RCC 7860 (cell line): ENCODE measurements around the gene AP4B1.
A peak's percentile ranks its signal among the peaks of the same experiment; 100 is the strongest.

Experiments used
- DNase-seq: peaks from one replicate; pipeline ENCODE4 v3.0.0-alpha.2; 2015; ENCODE audit warnings: low spot score
- FAIRE-seq: peaks from 2 replicates; lab custom pipeline; 2012; peaks lifted over from hg19 to GRCh38; lab: Jason Lieb, UNC

The AP4B1 gene

GRCh38 chr1:113930499-113931161, 26.0 kb upstream of the AP4B1 start:
- DNase-seq: peak; percentile 85

GRCh38 chr1:113929750-113930498, 25.3 kb upstream of the AP4B1 start:
- FAIRE-seq (no peak), DNase-seq (peak; percentile 25)

More at GRCh38 chr1:113930499-113931161, 26.0 kb upstream of the AP4B1 start:
- FAIRE-seq: no peak

- no peak for FAIRE-seq
- DNase-seq: peak; percentile 73
Observed at GRCh38 chr1:113928941-113929749, 24.5 kb upstream of the AP4B1 start, which contains the start of gene HIPK1. TSS of gene HIPK1 (plus strand) at chr1:113929324.

DNA sequence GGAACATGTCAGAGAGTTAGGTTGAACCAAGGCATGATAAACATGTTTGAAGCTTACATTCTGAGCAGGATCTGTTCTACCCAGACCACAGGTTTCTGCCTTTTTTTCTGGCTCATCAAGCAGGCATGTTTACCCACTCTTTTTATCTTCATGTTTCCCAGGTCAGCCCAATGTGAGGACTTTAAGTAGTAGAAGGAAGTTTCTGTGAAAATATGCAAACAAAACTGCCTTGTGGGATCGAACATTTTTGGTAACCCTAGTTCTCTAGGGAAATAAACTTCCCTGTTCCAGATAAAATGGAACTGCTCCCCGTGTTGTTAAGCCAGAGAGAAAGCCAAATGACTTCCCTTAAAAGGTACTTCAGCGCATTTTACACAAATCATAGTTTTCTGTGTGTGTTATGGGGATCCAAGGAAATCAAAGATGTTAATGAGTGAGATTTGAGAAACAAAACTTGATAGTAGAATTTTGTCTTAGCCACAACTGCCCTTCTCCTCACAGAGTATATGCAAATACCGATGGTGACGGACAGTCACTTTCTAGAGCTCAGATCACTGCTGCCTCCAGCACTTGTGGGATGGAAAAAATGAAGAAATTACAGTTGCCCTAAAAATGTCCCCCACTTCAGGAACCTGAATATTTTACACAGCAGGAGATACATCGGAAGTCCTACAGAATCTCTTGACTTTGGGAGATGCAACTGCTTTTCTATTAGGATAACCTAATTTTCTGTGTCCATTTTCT, 23.8 kb upstream of the AP4B1 start:
- DNase-seq (no peak), FAIRE-seq (no peak)

GRCh38 chr1:113924473-113924872, 19.9 kb upstream of the AP4B1 start:
- no peak for FAIRE-seq
- no peak for DNase-seq

DNA sequence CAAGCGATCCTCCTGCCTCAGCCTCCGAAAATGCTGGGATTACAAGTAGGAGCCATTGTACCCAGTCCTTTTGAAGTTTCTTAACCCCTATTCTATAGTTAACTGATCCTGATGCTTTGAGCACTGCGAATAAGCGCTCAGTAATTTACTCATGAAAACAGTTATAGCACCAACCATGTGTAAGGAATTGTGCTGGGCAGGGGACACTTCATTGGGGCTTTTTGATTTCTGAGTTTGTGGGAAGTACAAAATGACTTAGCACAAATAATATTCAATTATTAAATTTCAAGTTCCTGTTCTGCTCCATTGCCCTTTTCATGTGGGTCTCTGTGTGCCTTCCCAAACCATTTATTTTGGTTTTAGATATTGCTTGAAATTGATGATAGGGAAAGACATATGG, 18.4 kb upstream of the AP4B1 start:
- FAIRE-seq (no peak), DNase-seq (no peak)

GRCh38 chr1:113918243-113918642, 13.6 kb upstream of the AP4B1 start:
- DNase-seq (no peak), FAIRE-seq (no peak)

DNA sequence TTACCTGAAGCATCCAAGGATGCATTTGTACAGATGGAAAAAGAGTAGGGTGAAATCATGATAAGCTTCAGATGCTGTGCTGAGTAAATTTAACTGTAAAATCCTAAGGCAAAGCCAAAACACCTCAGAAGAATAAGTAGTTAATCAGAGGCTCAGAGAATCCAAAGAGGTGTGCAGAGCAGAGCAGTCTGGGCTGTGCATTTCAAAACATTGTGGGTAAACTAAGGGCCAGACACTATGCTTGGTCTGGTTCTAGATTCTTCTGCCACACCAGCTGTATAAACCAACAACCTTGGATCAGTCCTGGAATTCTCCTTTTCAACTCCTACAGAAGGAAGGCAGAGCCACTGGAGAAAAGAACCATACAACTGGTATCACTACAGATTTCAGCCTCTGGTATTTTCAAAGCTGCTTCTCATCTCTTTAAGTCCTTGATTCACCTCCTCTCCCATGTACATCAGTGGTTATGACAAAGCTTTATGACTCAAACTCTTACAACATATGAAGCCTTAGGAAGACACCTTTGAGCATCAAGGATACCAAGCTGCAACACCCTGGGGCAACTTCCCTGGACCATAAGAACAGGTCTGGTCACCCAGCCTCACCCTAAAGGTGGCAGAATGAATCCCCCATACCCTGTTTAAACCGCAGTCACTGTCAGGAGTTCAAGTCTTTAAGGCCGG, 12.9 kb upstream of the AP4B1 start:
- FAIRE-seq: no peak
- DNase-seq: peak; percentile 14

DNA sequence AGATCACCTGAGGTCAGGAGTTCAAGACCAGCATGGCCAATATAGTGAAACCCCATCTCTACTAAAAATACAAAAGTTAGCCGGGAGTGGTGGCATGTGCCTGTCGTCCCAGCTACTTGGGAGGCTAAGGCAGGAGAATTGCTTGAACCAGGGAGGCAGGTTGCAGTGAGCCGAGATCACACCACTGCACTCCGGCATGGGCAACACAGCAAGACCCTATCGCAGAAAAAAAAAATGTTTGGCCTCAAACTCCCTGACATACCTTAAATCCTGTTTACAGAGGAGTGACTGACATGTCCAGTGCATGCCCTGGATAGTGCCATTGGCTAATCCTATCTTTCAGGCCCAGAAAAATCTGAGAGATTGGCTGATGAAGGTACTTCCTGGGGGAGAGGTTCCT, 12.4 kb upstream of the AP4B1 start:
- DNase-seq: no peak
- FAIRE-seq: no peak

DNA sequence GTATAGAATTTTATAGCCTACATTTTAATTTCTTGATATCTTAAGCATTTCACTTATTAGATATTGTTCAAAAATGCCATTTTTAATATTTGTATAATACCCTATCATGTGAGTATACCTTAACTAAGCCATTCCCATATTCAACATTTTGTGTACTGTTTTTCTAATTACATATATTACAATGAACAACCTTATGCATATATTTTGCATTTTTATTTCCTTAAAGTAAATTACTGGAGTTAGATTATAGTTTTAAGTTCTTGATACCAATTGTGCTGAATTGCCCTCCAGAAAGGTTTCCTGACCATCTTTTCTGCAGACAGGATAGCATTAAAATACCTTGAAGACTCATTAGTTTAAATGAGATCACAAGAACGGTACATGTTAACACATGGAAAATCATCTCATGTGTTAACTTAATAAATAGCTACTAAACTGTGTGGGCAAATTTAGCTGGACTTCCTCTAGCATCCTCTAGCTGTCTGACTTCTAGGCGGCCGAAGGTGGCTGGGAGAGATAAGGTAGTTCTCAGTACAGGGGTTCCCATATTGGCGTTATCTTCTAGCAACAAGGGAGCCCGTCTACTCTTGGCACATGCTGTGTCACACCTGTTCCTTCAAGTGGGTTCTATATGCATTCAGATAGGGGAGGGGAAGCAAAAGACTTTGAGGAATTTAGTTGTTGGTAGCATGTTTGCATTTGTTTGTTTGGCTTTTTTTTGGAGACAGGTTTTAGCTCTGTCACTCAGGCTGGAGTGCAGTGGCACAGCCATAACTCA, 9.5 kb upstream of the AP4B1 start:
- DNase-seq: no peak
- no peak for FAIRE-seq

- no peak for FAIRE-seq
- DNase-seq: no peak
Observed at GRCh38 chr1:113913312-113913668, 8.7 kb upstream of the AP4B1 start.

DNA sequence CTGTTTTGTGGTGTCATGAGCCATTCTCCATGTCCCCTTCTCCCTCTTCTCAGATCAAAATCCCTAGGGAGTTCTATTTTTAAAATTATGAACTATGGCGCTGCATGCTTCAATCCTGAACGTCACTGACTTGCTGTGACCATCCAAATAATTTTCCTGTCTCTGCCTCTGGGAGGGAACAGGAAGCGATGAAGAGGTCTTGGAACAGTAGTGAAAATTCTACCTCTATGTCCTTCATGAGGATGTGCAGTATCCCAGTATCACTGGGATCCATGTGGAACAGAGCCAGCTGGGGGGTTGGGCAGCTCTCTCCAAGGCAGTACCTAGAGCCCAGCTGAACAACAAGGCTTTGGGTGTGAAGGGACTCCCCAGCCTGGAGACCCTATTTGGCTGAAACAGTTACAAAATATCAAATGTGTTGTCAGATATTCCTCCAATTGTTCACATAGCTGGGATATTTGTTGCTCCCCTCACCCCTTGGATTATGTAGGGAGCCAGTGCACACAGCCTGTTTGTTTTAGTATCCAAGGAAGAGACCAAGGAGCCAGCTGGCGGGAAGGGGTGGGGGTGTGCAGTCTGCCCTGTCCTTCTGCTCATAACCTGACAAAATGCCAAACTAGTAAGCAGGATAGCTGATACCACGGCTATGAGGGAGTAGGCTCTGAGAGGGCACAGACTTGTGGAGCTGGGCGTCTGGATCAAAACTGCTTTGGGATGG, 8.2 kb upstream of the AP4B1 start:
- DNase-seq: no peak
- FAIRE-seq: no peak

- FAIRE-seq (no peak), DNase-seq (peak; percentile 5)
Observed at GRCh38 chr1:113905435-113905861, 849 bp upstream of the AP4B1 start.

DNA sequence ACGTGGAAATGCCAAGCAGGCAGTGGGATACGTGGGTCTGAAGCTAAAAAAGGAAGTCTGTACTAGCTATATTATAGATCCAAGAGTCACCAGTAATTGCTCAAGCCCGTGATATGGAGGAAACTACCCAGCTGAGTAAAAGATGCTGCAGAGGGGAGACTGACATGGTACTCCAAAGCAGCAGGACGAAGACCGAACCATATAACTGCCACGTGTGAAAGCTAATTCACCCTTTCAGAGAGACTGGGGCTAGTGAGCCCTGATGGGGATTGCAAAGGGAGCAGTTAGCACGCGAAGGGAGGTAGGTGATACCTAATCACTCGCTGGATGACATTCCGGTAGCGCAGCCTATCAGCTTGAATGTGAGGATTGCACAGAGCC, 316 bp downstream of the AP4B1 start:
- no peak for FAIRE-seq
- DNase-seq: no peak

- no peak for FAIRE-seq
- DNase-seq: peak; percentile 14
Observed at GRCh38 chr1:113903501-113904292, 902 bp downstream of the AP4B1 start.

DNA sequence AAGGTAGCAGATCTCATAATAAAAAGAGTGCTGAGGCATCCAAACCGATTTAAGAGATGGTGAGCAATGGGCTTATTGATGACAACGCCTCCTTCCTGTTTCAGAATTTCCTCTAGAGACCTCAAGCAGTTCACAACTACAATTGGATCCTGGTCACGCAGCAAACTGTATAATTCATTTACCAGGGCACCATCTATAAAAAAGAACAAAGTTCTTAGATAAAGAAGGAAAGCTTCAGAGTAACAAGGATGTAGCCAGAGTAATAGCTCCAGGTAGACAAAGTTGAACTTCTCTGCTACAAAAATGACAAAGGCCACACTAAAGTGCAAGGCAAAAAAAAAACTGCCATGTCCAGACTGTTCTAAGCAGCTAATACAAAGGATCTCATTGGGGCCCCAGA, 3.4 kb downstream of the AP4B1 start:
- FAIRE-seq (no peak), DNase-seq (no peak)

DNA sequence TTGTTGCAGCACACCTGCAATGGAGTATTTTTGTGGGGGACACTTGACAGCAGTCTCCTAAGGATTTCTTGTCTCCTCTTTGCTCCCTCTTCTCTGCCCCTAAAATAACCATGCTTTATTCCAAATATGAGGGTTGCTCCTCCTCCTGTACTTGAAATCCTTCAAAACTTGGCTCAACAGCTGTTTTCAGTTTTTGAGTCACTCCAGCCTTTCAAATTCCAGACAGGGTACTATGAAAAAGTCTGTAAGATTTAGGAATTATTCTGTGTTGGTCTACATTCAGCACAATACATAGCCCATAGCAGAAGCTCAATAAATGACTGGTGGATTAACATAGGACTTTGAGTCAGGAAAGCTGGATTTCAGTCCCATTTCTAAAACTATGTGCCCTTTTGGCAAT, 5.5 kb downstream of the AP4B1 start:
- FAIRE-seq: no peak
- no peak for DNase-seq

GRCh38 chr1:113898241-113898814, 6.3 kb downstream of the AP4B1 start:
- FAIRE-seq: no peak

More at GRCh38 chr1:113898241-113898814, 6.3 kb downstream of the AP4B1 start:
- no peak for DNase-seq
